Stimulated activated CD4-positive, alpha-beta T cell treated with anti-CD3 and anti-CD28 coated beads, Interleukin-15, amount 100 ng/mL, for 48 hours (primary cell): ENCODE measurements around the gene SEMA5A.

Experiments used
- DNase-seq, 2 donors: peaks; one replicate each; pipeline ENCODE4 v3.0.0-alpha.2; 2020; ENCODE audit warnings: low read depth in 2 of 2

SEMA5A gene

GRCh38 chr5:9332026-9332425 lies 213.8 kb downstream of the SEMA5A start:
- no peak for DNase-seq

- DNase-seq, result no peak
These were observed 214.5 kb downstream of the SEMA5A start for GRCh38 chr5:9331372-9331771.

- DNase-seq, result no peak
These were observed 216.8 kb downstream of the SEMA5A start for GRCh38 chr5:9329125-9329524.

GRCh38 chr5:9325549-9325948 lies 220.3 kb downstream of the SEMA5A start:
- DNase-seq, result no peak

- DNase-seq, result no peak
These were observed 221.4 kb downstream of the SEMA5A start for GRCh38 chr5:9324348-9325077.

- DNase-seq, result no peak
These were observed 225.2 kb downstream of the SEMA5A start for GRCh38 chr5:9320652-9321051.

- no peak for DNase-seq
These were observed 227.8 kb downstream of the SEMA5A start for GRCh38 chr5:9318031-9318430.

GRCh38 chr5:9316733-9317132 lies 229.1 kb downstream of the SEMA5A start:
- DNase-seq, result no peak

GRCh38 chr5:9316041-9316440 lies 229.8 kb downstream of the SEMA5A start:
- DNase-seq, result no peak

GRCh38 chr5:9314558-9314957 lies 231.3 kb downstream of the SEMA5A start:
- no peak for DNase-seq

- no peak for DNase-seq
These were observed 232.1 kb downstream of the SEMA5A start for GRCh38 chr5:9313751-9314150.

- DNase-seq, result no peak
These were observed 238.7 kb downstream of the SEMA5A start for GRCh38 chr5:9307150-9307549.

- no peak for DNase-seq
These were observed 243.7 kb downstream of the SEMA5A start for GRCh38 chr5:9302218-9302617.

- DNase-seq, result no peak
These were observed 244.7 kb downstream of the SEMA5A start for GRCh38 chr5:9301200-9301599.

- no peak for DNase-seq
These were observed 248.7 kb downstream of the SEMA5A start for GRCh38 chr5:9297134-9297533.

GRCh38 chr5:9295466-9295801 lies 250.4 kb downstream of the SEMA5A start:
- DNase-seq, result no peak

- DNase-seq, result no peak
These were observed 250.9 kb downstream of the SEMA5A start for GRCh38 chr5:9294793-9295465.

- DNase-seq, result no peak
These were observed 257.6 kb downstream of the SEMA5A start for GRCh38 chr5:9288234-9288633.

GRCh38 chr5:9284781-9285307 lies 261.0 kb downstream of the SEMA5A start:
- no peak for DNase-seq

- no peak for DNase-seq
These were observed 261.6 kb downstream of the SEMA5A start for GRCh38 chr5:9284272-9284671.

GRCh38 chr5:9283473-9283872 lies 262.4 kb downstream of the SEMA5A start:
- no peak for DNase-seq

- no peak for DNase-seq
These were observed 262.9 kb downstream of the SEMA5A start for GRCh38 chr5:9283021-9283420.

GRCh38 chr5:9282211-9282610 lies 263.7 kb downstream of the SEMA5A start:
- no peak for DNase-seq
